Thymus (tissue), 11 donors: ENCODE results near the gene AKT3. TPM values are rescaled to one million over a fixed set of nuclear protein-coding genes. Genes with fewer than 3 reads are reported as not detected.

ENCODE experiments used
- DNase-seq, 9 donors: peaks; one replicate each; pipeline ENCODE4 v3.0.0-alpha.2; 2013; ENCODE audit warnings: low spot score in 9 of 9, low read depth in 6 of 9, missing footprints in 1 of 9
- H3K27ac ChIP-seq, 2 donors: one replicate each; pipeline ENCODE4 v1.5.1; 2013; ENCODE audit warnings: control low read depth in 1 of 2, low read depth in 1 of 2, low read length in 1 of 2, mild to moderate bottlenecking in 1 of 2, moderate library complexity in 1 of 2
- H3K27me3 ChIP-seq, 2 donors: one replicate each; pipeline ENCODE4 v1.5.1; 2013; ENCODE audit warnings: low read length in 1 of 2; ENCODE audit not compliant: control insufficient read depth in 2 of 2, insufficient read depth in 1 of 2
- H3K36me3 ChIP-seq, 2 donors: one replicate each; pipeline ENCODE4 v1.5.1; 2013; ENCODE audit warnings: low read length in 1 of 2, mild to moderate bottlenecking in 1 of 2, moderate library complexity in 1 of 2; ENCODE audit not compliant: control insufficient read depth in 2 of 2, insufficient read depth in 2 of 2
- H3K4me1 ChIP-seq, 2 donors: one replicate each; pipeline ENCODE4 v1.5.1; 2013; ENCODE audit warnings: low read length in 2 of 2; ENCODE audit not compliant: control insufficient read depth in 2 of 2, insufficient read depth in 2 of 2
- H3K4me3 ChIP-seq, 2 donors: one replicate each; pipeline ENCODE4 v1.5.1; 2013; ENCODE audit warnings: low read length in 2 of 2, control low read depth in 1 of 2, mild to moderate bottlenecking in 1 of 2
- H3K9me3 ChIP-seq, 2 donors: one replicate each; pipeline ENCODE4 v1.5.1; 2013; ENCODE audit warnings: low read length in 1 of 2, mild to moderate bottlenecking in 1 of 2; ENCODE audit not compliant: control insufficient read depth in 2 of 2, insufficient read depth in 1 of 2
- WGBS: extraction: QIAGEN DNeasy Blood & Tissue Kit; methylation state at CpG from one replicate; pipeline ENCODE4 v1.1.7; 2013; 5-methylcytosine and 5-hydroxymethylcytosine counted together
- polyA plus RNA-seq: library from polyadenylated mRNA; stranded (reverse); fragments of 200-250 nt; gene quantifications from one replicate; pipeline ENCODE4 v1.2.3, GENCODE V29; 2013
- total RNA-seq: library from RNA; stranded (reverse); fragments of 120-200 nt; gene quantifications from one replicate; pipeline ENCODE4 v1.2.4, GENCODE V29; 2013
- donor health status: healthy.

AKT3 gene
- total and polyA plus RNA-seq, 2 donors = 14.5 to 45.3 TPM

DNA sequence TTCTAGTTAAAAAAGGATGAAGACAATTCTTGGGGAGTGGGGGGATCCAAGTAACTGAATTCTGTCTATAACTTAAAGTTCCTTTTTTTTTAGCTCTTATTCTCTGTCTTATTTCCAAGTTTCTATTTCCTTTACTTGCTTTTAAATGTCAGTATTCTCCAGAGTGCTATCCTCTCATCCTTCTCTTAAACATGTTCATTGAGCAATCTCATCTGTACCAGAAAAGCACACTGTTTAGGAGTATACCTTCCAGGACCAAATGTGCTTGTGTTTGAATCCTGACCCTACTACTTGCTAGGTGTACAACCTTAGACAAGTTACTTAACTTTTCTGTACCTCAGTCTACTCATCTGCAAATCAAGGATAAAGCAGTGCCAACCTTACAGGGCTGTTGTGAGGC is 50.1 kb downstream of the AKT3 start:
- Histone ChIP-seq H3K4me1 (peaks cover 5 to 10% of the 10 kb centered on the region in 2 donors), H3K27ac (no peak overlapping the region), H3K9me3 (no peaks in the 10 kb centered on the region), H3K27me3 (no peaks in the 10 kb centered on the region), H3K4me3 (no peak overlapping the region), H3K36me3 (no peaks in the 10 kb centered on the region)
- no peak for DNase-seq

DNA sequence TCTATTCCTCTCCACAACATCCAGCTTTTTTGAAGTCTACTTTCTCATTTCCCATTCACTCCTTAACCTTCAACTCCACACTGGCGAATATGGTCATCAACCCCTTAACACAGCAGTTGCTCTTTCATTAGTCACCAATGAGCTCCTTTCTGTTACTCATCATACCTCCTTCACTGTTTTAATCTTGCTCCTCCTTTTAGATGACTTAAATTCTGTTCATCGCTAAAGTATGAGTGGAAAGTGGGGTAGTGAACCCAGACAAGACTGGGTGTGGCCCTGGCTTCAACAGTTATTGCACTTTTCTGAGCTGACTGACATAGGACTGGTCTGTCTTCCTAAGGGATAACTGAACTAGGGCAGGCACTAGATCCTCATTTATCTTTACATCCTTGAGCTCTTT is 51.3 kb downstream of the AKT3 start:
- H3K4me3 ChIP-seq = no peak overlapping the region
- no peak for DNase-seq
- H3K9me3 ChIP-seq = no peaks in the 10 kb centered on the region
- no peaks in the 10 kb centered on the region for H3K36me3 ChIP-seq
- no peaks in the 10 kb centered on the region for H3K27me3 ChIP-seq
- H3K4me1 ChIP-seq = peaks cover 3 to 7% of the 10 kb centered on the region in 2 donors
- H3K27ac ChIP-seq = no peak overlapping the region
- WGBS = 98% methylated on average over 2 of the region's 2 CpGs

DNA sequence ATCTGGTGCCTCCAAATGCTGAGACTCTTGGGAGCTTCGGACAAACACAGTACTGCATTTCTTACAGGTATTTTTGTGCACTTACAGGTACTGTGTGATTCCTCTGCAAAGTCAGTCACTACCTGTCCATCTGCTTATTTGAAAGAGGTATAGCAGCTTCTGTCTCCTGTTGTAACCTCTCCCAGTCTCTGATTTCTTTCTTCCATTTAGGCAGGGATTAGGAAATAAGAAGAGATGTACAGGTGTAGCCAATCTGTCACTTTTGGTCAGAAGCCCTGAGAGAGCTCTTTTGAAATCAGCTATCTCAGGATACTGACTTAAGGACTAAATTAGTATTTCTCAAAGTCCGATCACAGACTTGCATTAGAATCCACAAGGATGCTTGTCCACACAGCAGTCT is 54.0 kb downstream of the AKT3 start:
- no peak for DNase-seq
- Histone ChIP-seq H3K9me3 (no peaks in the 10 kb centered on the region), H3K4me3 (no peak overlapping the region), H3K27me3 (no peaks in the 10 kb centered on the region), H3K27ac (no peak overlapping the region), H3K36me3 (no peaks in the 10 kb centered on the region), H3K4me1 (no peaks in the 10 kb centered on the region)
- 100% methylated on average over 2 of the region's 2 CpGs for WGBS

DNA sequence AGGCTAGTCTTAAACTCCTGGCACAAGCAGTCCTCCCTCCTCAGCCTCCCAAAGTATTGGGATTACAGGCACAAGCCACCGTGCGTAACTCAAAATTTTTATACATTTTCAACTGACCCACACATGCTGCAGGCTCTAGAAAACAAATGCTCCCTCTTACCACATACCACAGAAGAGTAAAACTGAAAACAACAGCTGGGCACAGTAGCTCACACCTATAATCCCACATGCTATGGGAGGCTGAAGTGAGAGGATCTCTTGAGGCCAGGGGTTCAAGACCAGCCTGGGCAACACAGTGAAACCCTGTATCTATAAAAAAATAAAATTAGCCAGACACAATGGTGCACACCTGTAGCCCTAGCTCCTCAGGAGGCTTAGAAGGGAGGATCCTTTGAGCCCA is 56.7 kb downstream of the AKT3 start:
- 98% methylated on average over 2 of the region's 2 CpGs for whole genome bisulfite sequencing
- DNase-seq = no peak
- H3K9me3 ChIP-seq = no peaks in the 10 kb centered on the region
- no peaks in the 10 kb centered on the region for H3K27me3 ChIP-seq
- H3K4me1 ChIP-seq = no peaks in the 10 kb centered on the region
- no peak overlapping the region for H3K4me3 ChIP-seq
- no peaks in the 10 kb centered on the region for H3K36me3 ChIP-seq
- H3K27ac ChIP-seq = no peak overlapping the region

DNA sequence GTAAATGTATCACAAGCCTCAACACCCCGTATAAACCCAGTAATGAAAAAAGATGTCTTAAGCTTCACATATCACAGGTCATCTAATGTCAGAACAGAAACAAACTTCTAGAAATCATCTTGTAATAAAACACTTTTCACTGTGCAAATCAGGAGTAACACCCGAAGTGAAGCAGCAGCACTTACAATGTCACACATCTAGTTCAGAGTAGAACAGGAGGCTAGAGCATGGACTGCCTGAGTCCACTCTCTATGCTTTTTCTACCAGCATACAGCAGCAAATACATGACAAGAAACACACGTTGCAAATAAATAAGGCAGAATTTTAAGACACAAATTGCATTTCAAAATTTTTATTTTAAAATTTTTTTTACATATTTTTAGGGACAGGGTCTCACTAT is 57.2 kb downstream of the AKT3 start:
- WGBS = 90% methylated on average over 3 of the region's 3 CpGs
- Histone ChIP-seq H3K4me1 (no peaks in the 10 kb centered on the region), H3K27ac (no peak overlapping the region), H3K36me3 (no peaks in the 10 kb centered on the region), H3K27me3 (no peaks in the 10 kb centered on the region), H3K4me3 (no peak overlapping the region), H3K9me3 (no peaks in the 10 kb centered on the region)
- no peak for DNase-seq

DNA sequence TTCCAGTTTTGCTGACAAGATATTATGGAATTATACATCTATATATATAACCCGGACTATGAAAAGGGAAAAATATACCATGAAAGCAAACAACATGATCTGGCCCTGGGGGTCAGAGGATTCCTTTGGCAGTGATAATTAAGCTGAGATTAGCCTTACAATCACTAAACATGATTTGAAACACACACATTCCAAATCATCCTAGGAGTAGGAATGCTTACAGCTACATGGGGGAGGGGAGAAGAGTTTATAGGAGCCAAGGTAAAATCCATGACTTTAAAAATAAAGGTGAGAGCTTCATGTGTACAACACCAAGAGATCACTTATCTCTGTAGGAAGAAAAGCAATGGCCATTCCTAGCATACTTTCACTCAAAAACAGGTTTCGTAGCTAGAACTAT is 57.6 kb downstream of the AKT3 start:
- H3K4me1 ChIP-seq = no peaks in the 10 kb centered on the region
- no peaks in the 10 kb centered on the region for H3K27me3 ChIP-seq
- H3K9me3 ChIP-seq = no peaks in the 10 kb centered on the region
- 98% methylated on average over 2 of the region's 2 CpGs for WGBS
- no peak overlapping the region for H3K4me3 ChIP-seq
- DNase-seq = no peak
- H3K36me3 ChIP-seq = no peaks in the 10 kb centered on the region
- peak overlapping the region in 1 of 2 donors; percentile 18 for H3K27ac ChIP-seq

DNA sequence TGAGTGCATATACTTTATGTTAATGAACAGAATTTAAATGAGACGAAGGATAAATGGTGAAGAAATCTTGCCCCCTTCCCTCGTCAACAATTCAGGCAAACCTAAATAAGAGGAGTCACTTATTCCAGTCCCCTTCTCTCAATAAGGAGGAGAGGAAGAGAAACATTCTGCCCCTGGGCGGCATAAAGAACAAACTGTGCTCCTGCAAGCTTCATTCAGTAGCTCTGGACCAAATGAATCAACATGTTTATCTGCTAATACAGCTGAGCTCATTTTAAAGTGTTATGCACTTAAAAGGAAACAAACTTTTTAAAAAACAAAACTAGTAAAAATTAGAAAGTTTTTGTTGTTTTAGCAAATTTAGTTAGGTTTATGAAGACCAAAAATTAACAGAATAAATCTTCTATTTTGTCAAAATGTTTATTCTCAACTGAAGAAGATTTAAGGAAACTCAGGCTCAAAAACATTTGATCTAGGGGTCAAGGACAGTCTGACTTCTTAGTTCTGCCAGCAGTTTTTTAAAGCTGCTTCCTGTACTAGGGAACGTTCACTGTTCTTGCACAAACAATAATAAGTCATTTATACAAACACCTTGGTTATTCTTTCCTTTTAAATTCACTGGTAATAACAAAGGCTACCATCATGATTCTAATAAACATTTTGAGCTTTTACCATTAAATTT is 58.3 kb downstream of the AKT3 start:
- Histone ChIP-seq H3K4me1 (no peaks in the 10 kb centered on the region), H3K9me3 (no peaks in the 10 kb centered on the region), H3K27ac (no peak overlapping the region), H3K36me3 (no peaks in the 10 kb centered on the region), H3K4me3 (no peak overlapping the region), H3K27me3 (no peaks in the 10 kb centered on the region)
- DNase-seq = no peak
- 81% methylated on average over 4 of the region's 4 CpGs for WGBS

DNA sequence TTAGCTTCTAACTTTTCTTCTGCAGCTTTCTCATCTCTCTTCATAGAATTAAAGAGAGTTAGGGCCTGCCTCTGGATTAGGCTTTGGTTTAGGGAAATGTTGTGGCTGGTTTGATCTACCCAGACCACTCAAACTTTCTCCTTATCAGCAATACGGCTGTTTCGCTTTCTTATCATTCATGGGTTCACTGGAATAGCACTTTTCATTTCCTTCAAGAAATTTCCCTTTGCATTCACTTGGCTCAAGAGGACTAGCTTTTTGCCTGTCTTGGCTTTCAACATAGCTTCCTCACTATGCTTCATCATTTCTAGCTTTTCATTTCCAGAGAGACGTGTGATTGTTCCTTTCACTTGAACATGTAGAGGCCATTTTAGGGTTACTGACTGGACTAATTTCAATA is 59.6 kb downstream of the AKT3 start:
- Histone ChIP-seq H3K27me3 (no peaks in the 10 kb centered on the region), H3K4me1 (no peaks in the 10 kb centered on the region), H3K27ac (no peak overlapping the region), H3K36me3 (no peaks in the 10 kb centered on the region), H3K4me3 (no peak overlapping the region), H3K9me3 (no peaks in the 10 kb centered on the region)
- WGBS = 90% methylated on average over 3 of the region's 3 CpGs
- no peak for DNase-seq

DNA sequence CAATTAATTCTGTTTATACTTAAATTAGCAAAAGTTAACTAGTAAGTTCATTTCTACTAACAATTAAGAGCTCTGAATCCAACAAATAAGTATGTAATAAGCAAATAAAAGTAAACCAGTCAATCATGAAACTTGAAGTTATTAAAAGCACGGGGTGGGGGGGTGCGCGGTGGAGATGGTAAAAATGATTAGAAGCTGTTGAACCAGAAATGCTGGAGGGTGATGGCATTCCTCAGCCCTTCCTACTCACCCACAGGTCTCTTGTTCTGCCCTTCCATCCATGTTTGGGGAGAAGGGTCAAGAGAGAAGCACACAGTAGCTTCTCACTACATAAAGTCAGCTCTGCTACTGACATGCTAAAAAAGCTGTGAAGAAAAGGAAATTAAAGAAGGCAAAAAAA is 63.5 kb downstream of the AKT3 start:
- no peaks in the 10 kb centered on the region for H3K27me3 ChIP-seq
- no peak overlapping the region for H3K27ac ChIP-seq
- H3K4me1 ChIP-seq = no peaks in the 10 kb centered on the region
- 78% methylated on average over 3 of the region's 3 CpGs for WGBS
- DNase-seq = no peak
- H3K36me3 ChIP-seq = no peaks in the 10 kb centered on the region
- no peaks in the 10 kb centered on the region for H3K9me3 ChIP-seq
- no peak overlapping the region for H3K4me3 ChIP-seq

DNA sequence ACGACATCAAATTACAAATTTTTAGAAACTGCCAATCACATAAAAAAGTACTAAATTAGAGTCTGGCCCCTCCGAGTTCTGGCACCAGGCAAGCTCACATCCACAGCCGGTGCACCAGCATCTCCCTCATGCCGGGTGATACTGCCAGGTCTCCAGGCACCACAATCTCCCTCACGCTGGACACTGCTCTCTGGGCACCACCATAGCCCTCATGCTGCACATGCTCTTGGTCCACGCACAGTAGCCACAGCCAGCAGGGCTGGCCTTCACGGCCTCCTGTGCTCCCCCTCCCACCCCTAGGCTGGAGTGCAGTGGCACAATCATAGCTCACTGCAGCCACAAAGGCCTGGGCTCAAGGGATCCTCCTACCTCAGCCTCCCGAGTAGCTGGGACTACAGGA is 65.5 kb downstream of the AKT3 start:
- 98% methylated on average over 8 of the region's 8 CpGs for WGBS
- H3K27me3 ChIP-seq = no peaks in the 10 kb centered on the region
- no peaks in the 10 kb centered on the region for H3K36me3 ChIP-seq
- no peak overlapping the region for H3K27ac ChIP-seq
- no peak overlapping the region for H3K4me3 ChIP-seq
- no peaks in the 10 kb centered on the region for H3K4me1 ChIP-seq
- no peaks in the 10 kb centered on the region for H3K9me3 ChIP-seq
- no peak for DNase-seq
